GM06990 (cell line): ENCODE data around the gene MFRP.

ENCODE experiments used
- DNase-seq: peaks from one replicate; pipeline ENCODE4 v3.0.0-alpha.2; 2011; ENCODE audit not compliant: insufficient read length; ENCODE audit errors: extremely low read depth
- H3K27me3 ChIP-seq: replicated peaks from 2 replicates; pipeline ENCODE4 v1.6.0; 2011; ENCODE audit warnings: low read length; ENCODE audit not compliant: control insufficient read depth, insufficient read depth
- H3K36me3 ChIP-seq: 2 replicates; pipeline ENCODE4 v1.5.1; 2011; ENCODE audit warnings: low read length; ENCODE audit not compliant: control insufficient read depth, insufficient read depth
- H3K4me3 ChIP-seq: replicated peaks from 2 replicates; pipeline ENCODE4 v1.5.1; 2011; ENCODE audit warnings: low read depth, mild to moderate bottlenecking, control low read depth, low read length
- TF ChIP-seq, protein P1 (sequence below): IDR thresholded peaks from 2 replicates; pipeline ENCODE4 v1.5.1; 2011; ENCODE audit warnings: low read length, control low read depth, mild to moderate bottlenecking, inconsistent platforms; ENCODE audit not compliant: insufficient read depth, poor library complexity, severe bottlenecking

The MFRP gene

DNA sequence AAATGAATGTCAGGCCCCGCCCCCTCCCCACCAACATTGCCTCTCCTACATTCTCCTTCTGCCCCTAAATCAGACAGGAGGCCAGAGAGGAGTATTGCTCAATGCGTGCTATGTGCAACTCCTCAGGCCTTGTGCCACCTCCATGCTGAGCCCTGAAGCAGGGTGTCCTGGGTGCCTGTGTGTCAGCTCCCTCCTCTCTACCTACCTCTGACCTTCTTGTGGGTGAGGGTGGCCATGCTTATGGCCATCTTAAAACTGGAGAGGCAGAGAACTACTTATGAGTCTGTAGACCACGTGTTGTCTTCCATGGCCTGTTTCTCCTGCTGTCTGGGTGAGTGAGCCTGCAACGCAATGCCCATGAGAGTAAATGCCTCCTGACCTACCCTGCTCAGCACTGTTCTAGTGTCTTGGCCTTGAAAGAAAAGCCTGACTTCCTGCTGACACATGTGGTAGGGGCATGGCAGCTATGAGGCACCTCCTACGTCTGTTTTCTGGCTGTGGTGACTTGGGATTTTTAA, 40.1 kb downstream of the MFRP start:
- TF ChIP-seq, protein P1, sequence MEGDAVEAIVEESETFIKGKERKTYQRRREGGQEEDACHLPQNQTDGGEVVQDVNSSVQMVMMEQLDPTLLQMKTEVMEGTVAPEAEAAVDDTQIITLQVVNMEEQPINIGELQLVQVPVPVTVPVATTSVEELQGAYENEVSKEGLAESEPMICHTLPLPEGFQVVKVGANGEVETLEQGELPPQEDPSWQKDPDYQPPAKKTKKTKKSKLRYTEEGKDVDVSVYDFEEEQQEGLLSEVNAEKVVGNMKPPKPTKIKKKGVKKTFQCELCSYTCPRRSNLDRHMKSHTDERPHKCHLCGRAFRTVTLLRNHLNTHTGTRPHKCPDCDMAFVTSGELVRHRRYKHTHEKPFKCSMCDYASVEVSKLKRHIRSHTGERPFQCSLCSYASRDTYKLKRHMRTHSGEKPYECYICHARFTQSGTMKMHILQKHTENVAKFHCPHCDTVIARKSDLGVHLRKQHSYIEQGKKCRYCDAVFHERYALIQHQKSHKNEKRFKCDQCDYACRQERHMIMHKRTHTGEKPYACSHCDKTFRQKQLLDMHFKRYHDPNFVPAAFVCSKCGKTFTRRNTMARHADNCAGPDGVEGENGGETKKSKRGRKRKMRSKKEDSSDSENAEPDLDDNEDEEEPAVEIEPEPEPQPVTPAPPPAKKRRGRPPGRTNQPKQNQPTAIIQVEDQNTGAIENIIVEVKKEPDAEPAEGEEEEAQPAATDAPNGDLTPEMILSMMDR: no peak
- DNase-seq: no peak
- Histone ChIP-seq H3K4me3 (no peak overlapping the region), H3K36me3 (peaks cover 26% of the 10 kb centered on the region), H3K27me3 (no peaks in the 10 kb centered on the region)

DNA sequence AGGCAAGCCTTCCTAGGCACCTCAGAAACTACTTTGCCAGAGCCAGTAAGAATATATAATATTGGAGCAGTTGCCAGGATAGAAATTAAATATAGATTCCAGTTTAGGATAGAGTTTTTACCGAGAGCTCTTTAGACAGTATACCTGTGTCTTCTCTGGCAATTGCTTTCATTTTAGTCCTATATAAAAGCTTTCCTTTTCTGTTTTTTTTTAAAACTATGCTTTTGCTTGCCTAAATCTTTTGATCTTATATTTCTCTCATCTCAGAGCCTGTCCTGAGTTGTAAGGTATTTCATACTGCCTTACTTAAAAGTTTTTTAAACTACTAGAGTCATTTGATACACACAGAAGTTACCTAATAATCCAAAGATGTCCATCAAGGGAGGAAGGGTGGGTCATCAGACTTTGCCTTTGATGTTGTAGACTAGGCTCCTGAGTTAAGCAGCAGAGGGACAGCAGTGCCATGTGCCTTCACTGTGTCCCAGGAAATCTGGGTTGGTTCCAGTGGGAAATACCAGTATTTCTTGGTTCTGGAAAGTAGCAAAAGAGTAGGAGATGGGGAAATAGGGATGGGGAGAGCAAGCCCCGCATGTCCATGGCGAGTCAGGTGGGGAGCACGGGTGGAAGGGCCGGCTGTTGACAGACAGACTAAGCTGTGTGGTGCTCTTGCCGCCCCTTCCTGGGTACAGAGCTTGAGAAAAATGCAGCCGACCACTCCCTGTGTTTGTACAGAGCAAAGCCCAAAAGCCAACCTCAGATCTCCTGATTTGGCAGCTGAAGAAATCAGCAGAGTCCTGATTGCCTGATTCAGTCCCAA, 40.7 kb downstream of the MFRP start:
- TF ChIP-seq, protein P1: no peak
- no peak overlapping the region for H3K4me3 ChIP-seq
- peaks cover 23% of the 10 kb centered on the region for H3K36me3 ChIP-seq
- DNase-seq: no peak
- no peaks in the 10 kb centered on the region for H3K27me3 ChIP-seq

DNA sequence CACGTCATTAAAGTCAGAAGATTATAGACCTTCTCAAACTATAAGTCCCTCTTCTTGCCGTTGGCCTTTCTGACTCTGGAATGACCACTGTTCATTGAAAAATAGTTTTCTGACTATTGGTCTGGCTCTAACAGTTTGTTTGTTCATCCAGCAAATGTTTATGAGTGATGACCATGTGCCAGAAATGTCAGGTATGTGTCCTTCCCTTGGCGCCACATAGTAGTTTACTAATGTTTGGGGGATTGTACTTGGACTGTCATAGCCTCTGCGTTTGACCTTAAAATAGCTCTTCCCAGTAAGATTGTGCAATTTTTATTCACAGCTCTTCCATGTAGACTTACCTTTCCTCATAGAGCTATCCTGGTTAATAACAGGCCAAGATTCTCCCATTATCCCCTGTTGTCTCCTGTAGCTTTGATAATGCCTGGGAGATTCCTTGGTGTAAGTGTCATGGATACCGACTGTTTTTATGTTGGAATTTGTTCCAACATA, 43.2 kb downstream of the MFRP start:
- H3K4me3 ChIP-seq: no peak overlapping the region
- H3K36me3 ChIP-seq: peaks cover 23% of the 10 kb centered on the region

DNA sequence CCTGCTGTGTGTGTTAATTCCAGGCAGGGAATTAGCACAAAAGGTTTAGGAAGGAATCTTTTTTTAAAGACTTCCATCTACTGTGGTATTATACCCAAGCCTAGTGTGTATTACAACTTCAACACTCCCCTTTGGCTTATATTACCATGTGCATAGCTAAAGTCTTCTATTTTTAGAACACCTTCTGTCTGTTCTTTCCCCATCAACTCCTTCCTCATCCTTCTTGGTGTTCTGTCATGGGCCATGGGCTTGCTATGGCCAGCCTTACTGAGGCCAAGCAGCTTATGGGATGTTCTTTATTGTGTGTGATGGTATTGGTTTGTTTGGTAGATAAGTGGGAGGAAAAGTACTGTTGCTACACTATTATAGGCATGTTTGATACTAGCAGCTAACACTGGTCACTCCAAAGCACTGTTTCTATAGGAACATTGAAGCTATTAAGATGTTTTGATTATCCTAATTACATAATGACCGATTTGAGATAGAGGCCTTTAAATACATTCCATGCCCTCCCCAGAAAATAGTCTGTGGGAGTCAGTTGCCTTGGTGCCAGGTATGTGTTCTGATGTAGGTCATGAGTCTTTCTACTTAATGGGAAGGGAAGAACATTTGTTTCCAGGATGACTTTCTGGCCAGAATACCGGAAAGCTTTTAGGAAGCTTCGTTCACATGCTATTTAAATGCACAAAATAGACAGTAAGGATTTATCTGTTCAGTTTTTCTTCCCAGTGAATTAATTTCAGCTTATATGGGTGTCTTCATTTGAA, 46.1 kb downstream of the MFRP start:
- TF ChIP-seq, protein P1: no peak
- Histone ChIP-seq H3K27me3 (no peaks in the 10 kb centered on the region), H3K4me3 (no peak overlapping the region), H3K36me3 (peaks cover 20% of the 10 kb centered on the region)
- DNase-seq: no peak

More for the DNA sequence above, 43.2 kb downstream of the MFRP start:
- DNase-seq: no peak
- no peaks in the 10 kb centered on the region for H3K27me3 ChIP-seq
- TF ChIP-seq, protein P1: no peak

DNA sequence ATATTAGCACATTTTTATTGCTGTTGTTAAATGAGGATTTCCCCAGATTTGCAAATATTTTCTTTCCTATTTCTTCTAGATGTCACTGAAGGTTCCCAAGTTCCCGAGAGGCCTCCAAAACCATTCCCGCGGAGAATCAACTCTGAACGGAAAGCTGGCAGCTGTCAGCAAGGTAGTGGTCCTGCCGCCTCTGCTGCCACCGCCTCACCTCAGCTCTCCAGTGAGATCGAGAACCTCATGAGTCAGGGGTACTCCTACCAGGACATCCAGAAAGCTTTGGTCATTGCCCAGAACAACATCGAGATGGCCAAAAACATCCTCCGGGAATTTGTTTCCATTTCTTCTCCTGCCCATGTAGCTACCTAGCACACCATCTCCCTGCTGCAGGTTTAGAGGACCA, 47.1 kb downstream of the MFRP start:
- no peak for DNase-seq
- Histone ChIP-seq H3K4me3 (no peak overlapping the region), H3K27me3 (no peaks in the 10 kb centered on the region), H3K36me3 (peaks cover 20% of the 10 kb centered on the region)
- TF ChIP-seq, protein P1: no peak
